ENCODE results near the gene MMP7. TPM values are rescaled to one million over a fixed set of nuclear protein-coding genes. Genes with fewer than 3 reads are reported as not detected.

The MMP7 gene
- total RNA-seq, 2 donors from 2014 or later = not detected

DNA sequence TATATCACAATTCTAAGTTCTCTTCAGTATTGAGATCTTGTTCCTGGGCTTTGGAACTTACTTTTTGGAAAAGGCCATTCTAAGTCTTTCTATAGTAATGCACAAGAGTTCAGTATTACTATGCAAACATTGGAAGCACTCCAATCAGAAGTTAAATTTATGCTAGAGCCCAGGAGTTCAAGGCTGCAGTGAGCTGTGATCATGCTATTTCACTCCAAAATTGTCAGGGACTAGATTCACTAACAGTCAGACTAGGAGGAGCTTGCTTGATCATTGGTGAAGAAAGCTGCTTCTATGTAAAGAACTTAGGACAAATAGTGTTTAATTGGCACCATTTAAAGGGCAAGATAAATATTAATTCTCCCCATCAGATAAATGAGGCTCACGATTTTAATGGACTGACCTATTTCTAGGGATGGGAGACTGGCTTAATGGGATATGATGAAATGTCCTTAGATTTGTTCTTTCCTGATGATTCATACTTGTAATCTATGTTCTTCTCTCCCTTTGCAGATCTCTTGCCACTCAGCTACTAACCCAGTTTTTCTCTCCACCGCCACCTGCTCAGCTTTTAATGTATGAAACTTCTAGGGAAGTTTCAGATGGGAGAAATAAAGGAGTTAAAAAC, 45.3 kb downstream of the MMP7 start:
- no peak for DNase-seq (ENCODE audit: low spot score in 2 of 2)
- Mint-ChIP-seq H3K9me3 (no peaks in the 10 kb centered on the region), H3K27ac (no peak overlapping the region), H3K36me3 (no peaks in the 10 kb centered on the region)
- no peak for ATAC-seq

DNA sequence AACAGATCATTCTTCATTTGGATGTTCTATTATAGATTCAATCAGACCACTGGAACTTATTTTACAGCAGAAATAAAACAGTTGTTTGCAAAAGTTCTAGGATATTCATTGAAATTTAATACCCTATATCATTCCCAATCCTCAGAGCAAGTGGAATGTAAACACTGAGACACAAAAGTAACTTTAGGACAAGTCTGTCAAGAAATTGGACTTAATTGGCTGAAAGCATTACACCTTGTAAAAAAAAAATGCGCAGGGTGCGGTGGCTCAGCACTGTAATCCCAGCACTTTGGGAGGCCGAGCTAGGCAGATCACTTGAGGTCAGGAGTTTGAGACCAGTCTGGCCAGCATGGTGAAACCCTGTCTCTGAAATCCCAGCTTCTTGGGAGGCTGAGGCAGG, 48.1 kb downstream of the MMP7 start:
- Mint-ChIP-seq H3K9me3 (no peaks in the 10 kb centered on the region), H3K36me3 (peaks cover 0 to 6% of the 10 kb centered on the region in 2 donors), H3K27ac (no peak overlapping the region)
- no peak for DNase-seq (ENCODE audit: low spot score in 2 of 2)
- ATAC-seq = no peak

DNA sequence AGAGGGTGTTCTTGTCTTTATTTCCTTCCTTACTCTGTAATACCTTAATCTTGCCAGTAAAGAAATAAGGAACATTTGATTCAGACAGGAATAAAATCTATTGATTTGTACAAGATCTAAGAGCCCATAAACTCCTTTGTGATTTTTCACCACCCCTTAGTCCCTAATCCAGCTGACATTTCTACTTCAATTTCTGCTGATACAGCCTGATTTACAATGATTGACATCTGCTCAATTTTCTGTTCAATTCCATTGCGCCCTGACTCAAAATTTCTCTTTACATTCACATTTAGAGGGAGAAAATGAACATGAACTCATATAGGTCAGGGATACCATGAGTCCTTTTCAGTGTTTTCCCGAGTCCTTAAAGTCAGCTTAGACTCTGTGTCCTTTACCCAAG, 50.8 kb downstream of the MMP7 start:
- no peak for ATAC-seq
- no peak overlapping the region for H3K27ac Mint-ChIP-seq
- peaks cover 0 to 6% of the 10 kb centered on the region in 2 donors for H3K36me3 Mint-ChIP-seq
- no peaks in the 10 kb centered on the region for H3K9me3 Mint-ChIP-seq
- no peak for DNase-seq (ENCODE audit: low spot score in 2 of 2)

DNA sequence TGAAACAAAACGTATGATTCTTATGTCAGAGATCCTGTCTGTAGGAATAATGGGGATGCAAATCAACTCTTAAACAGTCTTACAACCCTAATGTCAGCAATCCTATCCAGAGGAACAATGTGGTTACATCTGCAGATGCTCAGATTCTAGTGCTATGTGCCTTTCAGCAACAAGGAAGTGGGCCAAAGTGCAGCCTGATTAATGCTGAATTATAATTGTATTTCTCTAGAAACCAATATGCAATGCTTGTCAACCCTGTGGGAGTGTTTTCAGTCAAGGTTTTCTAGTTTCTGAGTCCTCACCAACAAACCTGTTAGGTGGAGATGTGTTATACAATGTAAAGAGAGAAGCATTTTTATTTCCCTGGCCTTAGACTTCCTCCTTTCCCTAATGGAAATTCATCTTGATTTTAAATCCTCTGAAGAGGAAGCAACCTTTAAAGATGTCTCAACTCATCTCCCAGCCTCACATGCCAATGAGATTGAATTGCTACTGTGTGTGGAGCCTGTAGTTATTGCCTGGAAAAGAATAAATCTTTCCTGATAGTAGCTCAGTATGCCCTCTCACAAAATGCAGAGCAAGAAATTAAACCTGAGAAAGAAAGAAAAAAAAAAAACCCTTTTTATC, 51.8 kb downstream of the MMP7 start:
- H3K9me3 Mint-ChIP-seq = no peaks in the 10 kb centered on the region
- DNase-seq (ENCODE audit: low spot score in 2 of 2) (no peak), ATAC-seq (no peak)
- peaks cover 0 to 6% of the 10 kb centered on the region in 2 donors for H3K36me3 Mint-ChIP-seq
- no peak overlapping the region for H3K27ac Mint-ChIP-seq

DNA sequence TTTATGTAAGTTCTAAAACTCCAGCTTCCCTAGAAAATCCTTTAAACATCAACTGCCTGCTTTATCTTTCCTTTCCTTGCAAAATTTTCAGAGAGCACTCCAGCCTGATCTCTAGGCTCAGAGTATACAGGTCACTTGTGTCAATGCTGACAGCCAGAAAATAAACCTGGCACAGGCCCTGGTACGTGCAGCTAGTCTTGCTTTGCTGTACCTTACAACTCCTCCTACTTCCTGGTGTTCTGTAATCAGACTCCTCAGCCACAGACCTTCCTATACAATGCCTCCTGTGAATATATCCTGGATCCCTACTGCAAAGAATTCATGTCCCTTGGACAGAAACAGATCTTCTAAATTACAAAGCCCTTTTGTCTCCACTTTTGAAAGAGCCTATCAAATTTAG, 53.7 kb downstream of the MMP7 start:
- no peak for DNase-seq (ENCODE audit: low spot score in 2 of 2)
- H3K36me3 Mint-ChIP-seq = peaks cover 0 to 6% of the 10 kb centered on the region in 2 donors
- peak; percentile 35 to 67 for ATAC-seq
- peak overlapping the region; percentile 65 to 92 for H3K27ac Mint-ChIP-seq
- no peaks in the 10 kb centered on the region for H3K9me3 Mint-ChIP-seq

DNA sequence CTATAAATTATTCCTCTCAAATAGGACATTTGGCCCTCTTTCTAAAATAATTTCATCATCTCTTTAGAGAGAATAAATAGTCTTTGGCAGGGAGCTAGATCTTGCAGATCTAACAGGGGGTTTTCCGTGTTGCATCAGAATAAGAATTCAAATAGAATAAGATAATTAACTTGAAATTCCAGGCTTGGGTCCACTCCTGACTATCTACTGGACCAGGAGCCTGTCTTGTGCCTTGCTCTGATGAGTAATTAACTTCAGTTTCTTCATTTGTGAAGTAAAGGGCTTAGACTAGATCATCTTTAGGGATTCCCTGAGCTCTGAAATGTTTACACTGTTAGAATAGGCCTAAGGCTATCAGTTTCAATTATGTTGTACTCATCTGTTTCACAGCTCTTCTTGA, 54.5 kb downstream of the MMP7 start:
- peaks cover 0 to 6% of the 10 kb centered on the region in 2 donors for H3K36me3 Mint-ChIP-seq
- H3K27ac Mint-ChIP-seq = peak overlapping the region; percentile 65 to 92
- H3K9me3 Mint-ChIP-seq = no peaks in the 10 kb centered on the region
- ATAC-seq (peak; percentile 18 to 54), DNase-seq (ENCODE audit: low spot score in 2 of 2) (no peak)

DNA sequence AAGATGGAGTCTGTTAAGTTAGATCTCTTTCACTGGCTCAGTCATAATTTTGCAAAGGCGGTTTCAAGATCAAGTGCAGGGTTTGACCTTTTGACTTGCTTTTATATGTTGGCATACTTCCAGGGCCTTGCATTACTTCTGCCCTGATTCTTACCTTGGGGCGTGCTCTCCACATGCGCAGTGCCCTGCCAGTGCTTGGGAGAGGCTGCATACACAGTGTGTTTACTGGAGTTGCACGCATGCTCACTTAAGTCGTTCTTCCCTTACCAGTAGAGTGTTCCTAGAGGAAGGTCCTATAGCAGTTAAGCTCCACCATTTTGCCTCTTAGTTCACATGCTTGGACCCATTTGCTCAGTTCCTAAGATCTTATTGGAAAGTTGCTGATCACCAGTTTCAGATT, 57.0 kb downstream of the MMP7 start:
- peak overlapping the region in 1 of 2 donors; percentile 71 for H3K27ac Mint-ChIP-seq
- H3K9me3 Mint-ChIP-seq = no peaks in the 10 kb centered on the region
- DNase-seq (ENCODE audit: low spot score in 2 of 2) (no peak), ATAC-seq (peak in 1 of 2 donors; percentile 21)
- peaks cover 4 to 6% of the 10 kb centered on the region in 2 donors for H3K36me3 Mint-ChIP-seq

DNA sequence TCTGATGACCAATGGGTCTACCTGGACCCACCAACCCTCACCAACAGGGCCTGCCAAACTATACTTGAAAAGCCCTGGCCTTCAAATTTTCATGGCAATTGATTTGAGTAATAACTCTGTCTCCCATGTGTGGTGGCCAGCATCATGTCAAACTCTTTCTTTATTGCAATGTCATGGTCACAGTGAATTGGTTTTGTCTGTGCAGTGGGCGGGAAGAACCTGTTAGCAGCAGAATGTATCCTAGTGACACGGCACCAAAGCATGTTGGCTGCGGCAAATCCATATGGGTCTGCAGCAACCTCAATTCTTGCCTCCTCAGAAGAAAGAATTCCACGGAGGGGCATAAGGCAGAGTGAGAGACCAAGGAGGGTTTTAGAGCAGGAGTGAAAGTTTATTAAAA, 58.4 kb downstream of the MMP7 start:
- Mint-ChIP-seq H3K36me3 (peaks cover 0 to 9% of the 10 kb centered on the region in 2 donors), H3K27ac (peak overlapping the region in 1 of 2 donors; percentile 7), H3K9me3 (no peaks in the 10 kb centered on the region)
- ATAC-seq (no peak), DNase-seq (ENCODE audit: low spot score in 2 of 2) (no peak)

DNA sequence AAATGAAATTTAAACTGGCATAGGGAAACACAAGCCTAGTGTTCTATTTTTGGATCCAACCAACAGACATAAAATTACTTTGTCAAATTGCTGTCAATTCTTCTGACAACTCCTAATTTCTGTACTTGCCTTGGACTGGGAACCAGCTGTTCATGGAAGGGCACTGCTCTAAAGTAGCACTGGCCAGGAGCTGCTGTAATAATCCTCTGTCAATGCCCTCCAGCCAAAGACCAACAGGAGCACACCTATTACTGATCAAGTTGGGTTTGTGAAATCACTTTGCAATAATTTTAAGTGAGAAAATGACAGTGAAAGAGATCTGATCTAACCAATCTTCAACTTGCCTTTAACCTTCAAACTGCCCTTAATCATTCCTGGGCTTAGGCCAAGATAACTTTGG, 59.1 kb downstream of the MMP7 start:
- Mint-ChIP-seq H3K27ac (no peak overlapping the region), H3K9me3 (no peaks in the 10 kb centered on the region), H3K36me3 (peaks cover 0 to 9% of the 10 kb centered on the region in 2 donors)
- no peak for DNase-seq (ENCODE audit: low spot score in 2 of 2)
- no peak for ATAC-seq

Other genes starting within 250 kb of the MMP7 start
- gene BIRC3, start 213.3 kb downstream of the MMP7 start, total RNA-seq = 100 to 1,000 TPM; 131 to 355 TPM
- gene BIRC2, start 183.5 kb downstream of the MMP7 start, total RNA-seq = 10 to 100 TPM; 40.7 to 67.6 TPM
- gene TMEM123, start 78.0 kb downstream of the MMP7 start, total RNA-seq = 100 to 1,000 TPM; 193 to 330 TPM
- gene MMP20, start 94.6 kb upstream of the MMP7 start, total RNA-seq = not detected
- gene MMP27, start 175.0 kb upstream of the MMP7 start, total RNA-seq = not detected
- not detected for gene MMP8, start 194.2 kb upstream of the MMP7 start, total RNA-seq
- gene MMP10, start 249.9 kb upstream of the MMP7 start, total RNA-seq = not detected

Measured in activated naive CD4-positive, alpha-beta T cell treated with anti-CD3 and anti-CD28 coated beads, Interleukin-2, amount 50 U/mL, for 72 hours (primary cell).